CD4-positive, alpha-beta T cell treated with Interleukin-1 beta for 1 hour (primary cell): ENCODE measurements around the gene SERPINB8.

Experiments
- DNase-seq, 2 donors: peaks; one replicate each; pipeline ENCODE4 v3.0.0-alpha.2; 2020 to 2022

SERPINB8 gene

DNA sequence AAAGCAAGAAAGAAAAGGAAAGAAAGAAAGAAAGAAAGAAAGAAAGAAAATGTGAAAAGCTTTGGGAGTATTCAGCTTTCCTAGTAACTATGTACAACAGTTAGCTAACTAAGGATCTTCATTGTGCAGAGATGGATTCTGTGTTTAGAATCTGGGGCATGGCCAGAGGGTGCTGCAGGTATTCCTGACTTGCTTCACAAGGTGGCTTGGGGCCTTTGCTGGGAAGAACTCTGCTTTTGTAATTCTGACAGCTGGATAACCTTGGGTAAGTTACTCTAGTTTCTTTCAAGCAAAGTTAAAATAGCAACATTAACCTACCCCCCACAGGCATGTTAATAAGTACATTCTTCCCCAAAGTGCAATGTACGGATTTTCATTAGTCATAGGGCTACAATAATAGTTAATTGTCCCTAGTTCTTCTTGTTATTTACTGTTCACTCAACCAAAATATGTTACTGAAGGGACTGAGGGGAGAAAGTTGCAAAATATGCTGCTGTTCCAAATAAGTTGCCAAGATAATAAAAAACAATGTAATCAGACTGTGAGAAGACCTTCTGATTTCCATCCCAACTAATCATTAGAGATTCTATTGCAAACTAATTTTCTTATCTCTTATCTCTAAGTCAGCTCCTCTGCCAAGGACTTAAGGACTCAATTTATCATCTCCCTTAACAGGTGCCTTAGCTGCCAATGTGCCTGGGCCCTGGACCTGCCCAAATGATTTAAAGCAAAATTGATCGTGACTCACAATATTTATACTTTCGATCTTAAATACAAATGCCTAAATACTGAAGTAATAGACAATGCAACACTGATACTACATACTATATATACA lies 50.3 kb downstream of the SERPINB8 start:
- no peak for DNase-seq

DNA sequence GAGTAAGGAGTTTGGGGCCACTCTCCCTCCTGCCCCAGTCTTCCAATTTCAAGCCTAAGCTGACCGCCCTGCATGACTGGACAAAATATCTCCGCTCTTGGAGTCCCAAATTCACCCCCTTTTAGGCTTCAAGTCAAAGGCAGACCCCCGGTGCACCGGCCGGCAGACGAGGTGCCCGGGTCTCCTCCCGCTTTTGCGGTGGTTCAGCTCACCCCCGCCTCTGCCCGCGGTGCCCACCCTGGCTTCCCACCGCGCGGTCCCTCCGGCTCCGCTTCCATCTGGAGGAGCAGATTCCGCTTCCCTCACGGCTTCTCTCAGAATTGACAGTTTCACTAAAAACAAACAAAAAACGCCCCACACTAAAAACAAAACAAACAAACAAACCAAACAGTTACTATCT lies 56.5 kb downstream of the SERPINB8 start:
- DNase-seq: no peak

DNA sequence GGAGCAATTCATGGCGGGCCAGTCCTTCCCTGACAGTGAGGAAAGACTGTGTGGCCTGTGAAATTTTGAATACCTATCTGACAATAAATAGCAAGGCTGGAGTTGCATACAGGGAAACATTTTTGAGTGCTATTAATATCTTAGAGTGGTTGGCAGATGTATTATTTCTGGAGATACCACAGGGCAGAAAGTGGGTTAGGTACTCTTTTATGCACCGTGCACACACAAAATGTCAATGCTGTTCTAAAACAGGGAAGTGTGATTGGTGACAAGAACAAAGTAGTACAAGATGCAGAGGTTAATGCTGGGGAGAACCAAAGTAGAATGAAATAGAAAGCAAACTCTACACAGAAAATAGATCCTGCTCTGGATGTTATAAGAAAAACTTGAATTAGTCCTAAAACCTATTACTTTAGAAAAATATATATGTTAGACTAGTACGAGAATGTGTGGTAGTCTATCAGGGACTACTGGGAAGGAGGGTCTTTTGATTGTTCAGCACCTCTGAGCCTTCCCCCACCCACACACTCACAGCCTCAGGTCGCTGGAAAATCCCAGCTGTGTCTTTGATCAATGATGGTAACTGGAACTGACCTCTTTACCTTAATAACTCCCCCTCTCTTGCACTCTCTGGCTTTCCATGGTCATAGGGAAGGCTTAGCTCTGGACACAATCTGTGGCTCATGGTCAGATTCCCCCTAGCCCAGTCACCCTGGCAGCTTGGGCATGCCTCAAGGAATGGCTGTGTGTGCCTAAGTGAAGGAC lies 58.2 kb downstream of the SERPINB8 start:
- DNase-seq: no peak

DNA sequence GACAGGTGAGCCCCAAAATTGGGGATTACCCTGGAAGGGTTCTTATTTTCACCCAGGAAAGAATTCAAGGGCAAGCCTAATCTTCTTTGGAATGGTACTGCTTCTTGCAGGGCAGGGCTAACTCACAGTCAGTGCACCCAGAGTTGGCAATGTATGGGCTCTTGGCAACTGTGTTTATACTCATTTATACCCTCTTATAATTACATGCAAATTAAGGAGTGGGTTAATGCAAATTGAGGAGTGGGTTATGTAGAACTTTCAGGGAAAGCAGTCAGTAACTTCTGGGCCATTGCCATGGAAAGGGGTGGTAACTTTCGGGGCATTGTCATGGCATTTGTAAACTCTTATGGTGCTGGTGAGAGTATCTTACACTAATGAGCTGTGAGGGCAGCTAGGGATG lies 59.2 kb downstream of the SERPINB8 start:
- DNase-seq: no peak

DNA sequence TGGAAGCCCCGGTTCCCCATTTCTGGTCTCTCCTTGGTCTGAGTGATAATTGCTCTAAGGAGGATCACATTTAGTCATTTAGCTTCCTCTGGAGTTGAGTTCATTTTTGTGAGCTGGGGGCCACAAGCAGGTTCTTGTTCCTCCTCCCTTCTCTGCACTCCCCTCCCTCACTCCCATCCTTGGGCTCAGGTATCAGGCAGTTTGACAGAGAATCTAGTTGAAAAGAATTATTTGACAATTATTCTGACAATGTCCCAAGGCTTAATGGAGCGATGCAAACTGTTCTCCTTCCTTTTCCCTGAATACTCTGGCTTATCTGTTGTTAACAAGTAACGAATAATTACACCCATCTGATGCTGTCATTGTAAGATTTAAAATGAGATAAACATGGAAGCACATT lies 61.5 kb downstream of the SERPINB8 start:
- no peak for DNase-seq

DNA sequence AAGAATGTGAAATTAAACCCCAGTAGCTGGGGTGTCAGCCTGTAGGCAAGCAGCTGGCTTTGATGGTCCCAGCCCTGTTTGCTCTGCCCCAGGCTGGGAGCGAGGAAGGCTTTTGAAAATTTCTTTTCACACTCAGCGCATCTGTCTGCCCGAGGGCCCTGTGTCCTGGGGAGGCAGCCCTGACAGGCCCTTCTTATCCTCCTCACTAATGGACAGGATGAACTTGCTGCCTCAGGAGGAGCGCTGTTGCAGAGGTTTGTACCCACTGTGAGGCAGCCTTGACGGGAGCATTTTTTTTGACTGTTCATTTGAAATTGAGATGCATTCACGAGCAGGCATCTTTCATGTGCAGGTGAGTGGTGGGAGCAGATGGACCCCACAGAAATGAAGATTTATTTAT lies 62.4 kb downstream of the SERPINB8 start:
- no peak for DNase-seq

DNA sequence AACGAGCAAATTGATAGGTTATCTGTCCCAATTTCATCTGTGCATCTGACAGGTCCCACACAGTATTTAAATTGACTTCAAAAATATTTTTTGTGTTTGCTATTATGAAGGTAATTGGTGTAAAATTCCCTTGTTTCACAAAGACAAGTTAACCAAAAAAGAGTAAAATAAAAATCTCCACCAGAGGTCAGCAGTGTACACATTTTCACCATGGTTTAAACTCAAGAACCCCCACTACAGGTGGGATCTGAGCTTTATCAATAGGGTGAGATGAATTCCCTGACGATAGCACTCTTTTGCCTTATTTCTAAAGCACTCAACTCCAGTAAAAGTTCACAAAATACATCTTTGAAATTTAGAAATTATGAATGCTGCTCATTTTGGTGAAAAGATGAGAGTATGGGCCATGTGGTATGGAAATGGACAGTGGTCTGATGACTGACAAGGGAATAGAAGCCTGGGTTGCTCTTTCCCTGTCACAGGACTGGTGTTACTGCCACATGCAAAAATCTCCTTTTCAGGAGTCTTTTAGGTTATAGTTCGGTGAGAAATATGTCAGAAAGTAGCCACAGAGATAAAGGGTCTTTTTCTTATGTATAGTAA lies 68.0 kb downstream of the SERPINB8 start:
- peak in 1 of 2 donors; percentile 16 for DNase-seq
